ENCODE results near the gene LRBA. TPM values are rescaled to one million over a fixed set of nuclear protein-coding genes. Genes with fewer than 3 reads are reported as not detected.

The LRBA gene
- polyA plus RNA-seq, 1 of the 3 experiments (the other 2 are of a cell fraction): 11.4 TPM

DNA sequence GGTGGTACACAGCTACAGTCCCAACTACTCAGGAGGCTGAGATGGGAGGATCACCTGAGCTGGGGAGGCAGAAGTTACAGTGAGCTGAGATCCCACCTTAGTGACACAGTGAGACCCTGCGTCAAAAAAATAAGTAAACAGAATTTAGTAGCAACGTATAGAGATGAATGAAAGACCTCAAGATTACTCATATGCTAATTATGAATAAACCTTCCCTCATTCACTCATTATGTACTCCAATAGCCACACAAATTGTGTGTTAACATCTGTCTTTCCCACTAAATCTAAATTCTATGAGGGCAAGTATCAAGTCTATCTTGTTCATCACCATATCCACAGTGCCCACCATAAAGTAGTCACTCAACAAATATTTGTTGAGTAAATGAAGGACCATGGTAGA, 111.5 kb downstream of the LRBA start:
- no peak overlapping the region for H2AFZ ChIP-seq (ENCODE audit: low read depth)
- H3F3A ChIP-seq (replicated peaks; ENCODE audit: insufficient read depth): no peaks in the 10 kb centered on the region
- DNase-seq: no peak
- TF ChIP-seq YY1 (IDR thresholded peaks at IDR 0.05; ENCODE audit: low read depth) (no peak), CHD2 (IDR thresholded peaks at IDR 0.05; ENCODE audit: low read length, partially characterized antibody) (no peak)
- H3K79me2 ChIP-seq (ENCODE audit: insufficient read depth): no peaks in the 10 kb centered on the region
- H3K9me2 ChIP-seq: no peaks in the 10 kb centered on the region
- H3K27ac ChIP-seq (ENCODE audit: low read depth in 2 of 2, low read length in 1 of 2): no peak overlapping the region
- POLR2A ChIA-PET: no interaction called here
- H3K36me3 ChIP-seq (replicated peaks in 1 of 2; ENCODE audit: control insufficient read depth in 1 of 2, insufficient read depth in 2 of 2, low read length in 1 of 2): peaks cover 21 to 23% of the 10 kb centered on the region in 2 experiments
- no peak overlapping the region for H3K4me3 ChIP-seq (ENCODE audit: low read depth in 2 of 2, low read length in 1 of 2)
- WGBS (ENCODE audit: low lambda C conversion rate): 98% methylated on average over 2 of the region's 2 CpGs
- no peaks in the 10 kb centered on the region for H3K4me1 ChIP-seq (ENCODE audit: control insufficient read depth in 1 of 2, insufficient read depth in 2 of 2, low read depth in 1 of 2, low read length in 1 of 2)
- H3K27me3 ChIP-seq (ENCODE audit: insufficient read depth): no peaks in the 10 kb centered on the region
- no peaks in the 10 kb centered on the region for H4K20me1 ChIP-seq (ENCODE audit: insufficient read depth)
- no peak overlapping the region for H3K4me2 ChIP-seq
- no peaks in the 10 kb centered on the region for H3K9me3 ChIP-seq
- no peak overlapping the region for H3K9ac ChIP-seq
- CTCF ChIA-PET: interaction anchor here (0.9 to 1.1 kb wide), 2 partner anchors 11 to 660 kb away, joined by 3 read pairs; no protein-coding TSS in a partner anchor

DNA sequence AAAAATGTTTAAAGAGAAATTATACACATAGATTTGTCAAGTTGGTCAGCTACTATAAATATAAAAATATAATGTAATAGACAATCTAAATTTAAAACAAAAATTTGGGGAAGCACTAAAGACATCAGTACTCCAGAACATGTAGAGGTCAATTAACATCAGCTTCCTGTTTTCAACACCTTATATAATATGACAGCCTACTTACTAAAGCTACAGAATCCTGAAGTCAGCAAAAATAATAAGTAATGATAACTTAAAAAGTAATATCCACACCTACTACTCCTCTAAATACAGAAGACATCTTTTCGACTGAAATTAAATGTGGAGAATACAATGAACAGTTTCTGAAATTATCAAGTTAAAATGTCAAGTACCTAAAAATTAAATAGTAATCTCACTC, 118.6 kb downstream of the LRBA start:
- H3K27me3 ChIP-seq (ENCODE audit: insufficient read depth): no peaks in the 10 kb centered on the region
- no peak overlapping the region for H3K27ac ChIP-seq (ENCODE audit: low read depth in 2 of 2, low read length in 1 of 2)
- H3K79me2 ChIP-seq (ENCODE audit: insufficient read depth): no peaks in the 10 kb centered on the region
- DNase-seq: no peak
- peaks cover 11 to 18% of the 10 kb centered on the region in 2 experiments for H3K36me3 ChIP-seq (replicated peaks in 1 of 2; ENCODE audit: control insufficient read depth in 1 of 2, insufficient read depth in 2 of 2, low read length in 1 of 2)
- H3K4me3 ChIP-seq (ENCODE audit: low read depth in 2 of 2, low read length in 1 of 2): no peak overlapping the region
- 93% methylated on average over 1 of the region's 1 CpG for WGBS (ENCODE audit: low lambda C conversion rate)
- no peaks in the 10 kb centered on the region for H3K4me1 ChIP-seq (ENCODE audit: control insufficient read depth in 1 of 2, insufficient read depth in 2 of 2, low read depth in 1 of 2, low read length in 1 of 2)
- H3K4me2 ChIP-seq: no peak overlapping the region
- TF ChIP-seq, protein P1, sequence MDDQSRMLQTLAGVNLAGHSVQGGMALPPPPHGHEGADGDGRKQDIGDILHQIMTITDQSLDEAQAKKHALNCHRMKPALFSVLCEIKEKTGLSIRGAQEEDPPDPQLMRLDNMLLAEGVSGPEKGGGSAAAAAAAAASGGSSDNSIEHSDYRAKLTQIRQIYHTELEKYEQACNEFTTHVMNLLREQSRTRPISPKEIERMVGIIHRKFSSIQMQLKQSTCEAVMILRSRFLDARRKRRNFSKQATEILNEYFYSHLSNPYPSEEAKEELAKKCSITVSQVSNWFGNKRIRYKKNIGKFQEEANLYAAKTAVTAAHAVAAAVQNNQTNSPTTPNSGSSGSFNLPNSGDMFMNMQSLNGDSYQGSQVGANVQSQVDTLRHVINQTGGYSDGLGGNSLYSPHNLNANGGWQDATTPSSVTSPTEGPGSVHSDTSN (IDR thresholded peaks at IDR 0.05): no peak
- TF ChIP-seq, protein P2, sequence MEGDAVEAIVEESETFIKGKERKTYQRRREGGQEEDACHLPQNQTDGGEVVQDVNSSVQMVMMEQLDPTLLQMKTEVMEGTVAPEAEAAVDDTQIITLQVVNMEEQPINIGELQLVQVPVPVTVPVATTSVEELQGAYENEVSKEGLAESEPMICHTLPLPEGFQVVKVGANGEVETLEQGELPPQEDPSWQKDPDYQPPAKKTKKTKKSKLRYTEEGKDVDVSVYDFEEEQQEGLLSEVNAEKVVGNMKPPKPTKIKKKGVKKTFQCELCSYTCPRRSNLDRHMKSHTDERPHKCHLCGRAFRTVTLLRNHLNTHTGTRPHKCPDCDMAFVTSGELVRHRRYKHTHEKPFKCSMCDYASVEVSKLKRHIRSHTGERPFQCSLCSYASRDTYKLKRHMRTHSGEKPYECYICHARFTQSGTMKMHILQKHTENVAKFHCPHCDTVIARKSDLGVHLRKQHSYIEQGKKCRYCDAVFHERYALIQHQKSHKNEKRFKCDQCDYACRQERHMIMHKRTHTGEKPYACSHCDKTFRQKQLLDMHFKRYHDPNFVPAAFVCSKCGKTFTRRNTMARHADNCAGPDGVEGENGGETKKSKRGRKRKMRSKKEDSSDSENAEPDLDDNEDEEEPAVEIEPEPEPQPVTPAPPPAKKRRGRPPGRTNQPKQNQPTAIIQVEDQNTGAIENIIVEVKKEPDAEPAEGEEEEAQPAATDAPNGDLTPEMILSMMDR (IDR thresholded peaks at IDR 0.05): no peak
- TF ChIP-seq EZH2phosphoT487 (IDR thresholded peaks at IDR 0.05; ENCODE audit: borderline replicate concordance, low read depth) (no peak), FOSL2 (IDR thresholded peaks at IDR 0.05; ENCODE audit: borderline replicate concordance, low read depth) (no peak), GABPA (IDR thresholded peaks at IDR 0.05; ENCODE audit: low read depth) (no peak), JUND (IDR thresholded peaks at IDR 0.05) (no peak), RCOR1 (IDR thresholded peaks at IDR 0.05; ENCODE audit: low read length) (no peak), MXI1 (IDR thresholded peaks at IDR 0.05; ENCODE audit: low read depth, low read length) (no peak), RFX5 (IDR thresholded peaks at IDR 0.05; ENCODE audit: low read length) (no peak), TEAD4 (IDR thresholded peaks at IDR 0.05; ENCODE audit: borderline replicate concordance, insufficient read depth) (no peak), RXRA (IDR thresholded peaks at IDR 0.05; ENCODE audit: borderline replicate concordance, low read depth) (no peak), CHD2 (IDR thresholded peaks at IDR 0.05; ENCODE audit: low read length, partially characterized antibody) (no peak)
- ChIA-PET POLR2A (no interaction called here), CTCF (no interaction called here)
- H3K9me3 ChIP-seq: no peaks in the 10 kb centered on the region
- H3K9ac ChIP-seq: no peak overlapping the region
- no peaks in the 10 kb centered on the region for H3K9me2 ChIP-seq
- no peaks in the 10 kb centered on the region for H4K20me1 ChIP-seq (ENCODE audit: insufficient read depth)
- H3F3A ChIP-seq (replicated peaks; ENCODE audit: insufficient read depth): no peaks in the 10 kb centered on the region
- no peak overlapping the region for H2AFZ ChIP-seq (ENCODE audit: low read depth)

All from SK-N-SH (cell line).